Spleen (tissue), 11 donors: Measurements from ENCODE around the gene KRT77. TPM values are rescaled to one million over a fixed set of nuclear protein-coding genes. Genes with fewer than 3 reads are reported as not detected.
"Not testable (repeated sequence)": the region's sequence is repeated elsewhere in the genome, so short reads cannot be mapped to it uniquely, and the experiment has no call there.

Experiments used
- DNase-seq: peaks from one replicate; pipeline ENCODE4 v3.0.0-alpha.2; 2020
- H3K27ac ChIP-seq, 8 donors: fragments of 200-600 bp; sonication (generic) in 7 of 8; 1 replicate in 4 of 8; 2 replicates in 4 of 8; pipeline versions ENCODE4 v1.5.0 to v1.8.0; 2016 to 2021; ENCODE audit warnings: inconsistent platforms in 4 of 8, mild to moderate bottlenecking in 4 of 8, moderate library complexity in 1 of 8
- H3K27me3 ChIP-seq, 7 donors: fragments of 200-600 bp; sonication (generic) in 6 of 7; replicated peaks in 1 of 7; 1 replicate in 4 of 7; 2 replicates in 3 of 7; pipeline versions ENCODE4 v1.5.0 to v1.8.0; 2016 to 2021; ENCODE audit warnings: inconsistent platforms in 3 of 7, mild to moderate bottlenecking in 1 of 7
- H3K36me3 ChIP-seq, 6 donors: fragments of 200-600 bp; sonication (generic) in 5 of 6; 1 replicate in 4 of 6; 2 replicates in 2 of 6; pipeline versions ENCODE4 v1.5.0 to v1.8.0; 2016 to 2021; ENCODE audit warnings: inconsistent platforms in 2 of 6
- H3K4me1 ChIP-seq, 6 donors: fragments of 200-600 bp; sonication (generic) in 5 of 6; 1 replicate in 3 of 6; 2 replicates in 3 of 6; pipeline versions ENCODE4 v1.5.0 to v1.8.0; 2016 to 2021; ENCODE audit warnings: inconsistent platforms in 3 of 6
- H3K4me3 ChIP-seq, 8 donors: fragments of 200-600 bp; sonication (generic) in 7 of 8; 1 replicate in 4 of 8; 2 replicates in 4 of 8; pipeline versions ENCODE4 v1.5.0 to v1.8.0; 2016 to 2021; ENCODE audit warnings: inconsistent platforms in 4 of 8, mild to moderate bottlenecking in 4 of 8, moderate library complexity in 2 of 8
- H3K9me3 ChIP-seq, 8 donors: fragments of 200-600 bp; sonication (generic) in 7 of 8; 1 replicate in 4 of 8; 2 replicates in 4 of 8; pipeline versions ENCODE4 v1.5.0 to v1.8.0; 2016 to 2021; ENCODE audit warnings: inconsistent platforms in 4 of 8
- CTCF ChIP-seq, 11 experiments: fragments of 200-600 bp in 7 of 11; fragments of 450-650 bp in 4 of 11; sonication (generic) in 4 of 11; IDR thresholded peaks in 8 of 11; conservative IDR thresholded peaks in 3 of 11; 1 replicate in 7 of 11; 2 replicates in 4 of 11; pipeline versions ENCODE4 v1.4.0 to v1.8.0; 2016 to 2021; ENCODE audit warnings: antibody characterized with exemption in 11 of 11, inconsistent platforms in 4 of 11, mild to moderate bottlenecking in 1 of 11
- POLR2A ChIP-seq, 3 donors: fragments of 450-650 bp; IDR thresholded peaks; one replicate each; pipeline ENCODE4 v1.5.1; 2017; ENCODE audit warnings: antibody characterized with exemption in 3 of 3, mild to moderate bottlenecking in 1 of 3
- POLR2AphosphoS5 ChIP-seq, 3 donors: sonication (generic); formaldehyde crosslinking; IDR thresholded peaks; one replicate each; pipeline ENCODE4 v1.5.1; 2017; ENCODE audit warnings: antibody characterized with exemption in 3 of 3
- WGBS, 5 donors: extraction: QIAGEN DNeasy Blood & Tissue Kit in 3 of 5; methylation state at CpG; one replicate each; pipeline versions ENCODE4 v1.1.5 to v1.1.7; 2013 to 2018; 5-methylcytosine and 5-hydroxymethylcytosine counted together
- intact Hi-C: fragments of 100-400 bp; cut with DNase I; formaldehyde crosslinking; loops from one replicate; pipeline ENCODE4 v1.15.0; 2023; ENCODE audit warnings: low total_unique reads
- polyA plus RNA-seq, 3 donors: library from polyadenylated mRNA; stranded (reverse); fragments of 200-250 nt; gene quantifications; one replicate each; pipeline ENCODE4 v1.2.1, GENCODE V29; 2013
- total RNA-seq, 7 donors: library from RNA; depleted of rRNA in 3 of 7; stranded (reverse); fragments of >200 nt in 3 of 7; fragmentation: NEBNext Ultra II Directional in 4 of 7; extraction: Animal tissue kit (Norgen Biotek cat#: 25700) in 4 of 7; gene quantifications; one replicate each; pipeline versions ENCODE4 v1.1.0 to v1.2.1, GENCODE V29; 2016 to 2021
- donor health status: healthy with polysubstance abuse.
- donor health status: DM: no; HTN: no; CAD: no; lungs with moderate emphysema.
- donor health status: DM: no; HTN: no; CAD: no.
- donor health status: Bipolar disorder and iron deficiency.
- donor health status: healthy.
- donor health status: DM: no; HTN: no; CAD: no.
- donor health status: DM: yes; HTN: yes; CAD: no.

The KRT77 gene
- total and polyA plus RNA-seq, 10 donors: 0.03 TPM; not detected in 9

- TF ChIP-seq CTCF (IDR thresholded peaks at IDR 0.05 in 8 of 11, conservative IDR thresholded peaks at IDR 0.05 in 3 of 11): no peak
- no peak for TF ChIP-seq POLR2AphosphoS5 (IDR thresholded peaks at IDR 0.05)
- TF ChIP-seq POLR2A (IDR thresholded peaks at IDR 0.05): no peak
- intact Hi-C loops: no loop called here
- no peaks in the 10 kb centered on the region for H3K9me3 ChIP-seq
- no peak for DNase-seq
- peaks cover 0 to 51% (median 29%) of the 10 kb centered on the region in 7 donors for H3K27me3 ChIP-seq
- whole genome bisulfite sequencing, 5 donors: 89 to 97% (median 90%) methylated on average over 5 of the region's 5 CpGs
- H3K4me3 ChIP-seq: no peak overlapping the region
- H3K36me3 ChIP-seq: no peaks in the 10 kb centered on the region
- peaks cover 0 to 12% (median 3%) of the 10 kb centered on the region in 6 donors for H3K4me1 ChIP-seq
- no peak overlapping the region for H3K27ac ChIP-seq
These were observed 12.7 kb upstream of the KRT77 start for GRCh38 chr12:52716061-52716460.

GRCh38 chr12:52715416-52715815, 12.1 kb upstream of the KRT77 start:
- no peaks in the 10 kb centered on the region for H3K36me3 ChIP-seq
- no peak for DNase-seq
- intact Hi-C loops: no loop called here
- H3K27ac ChIP-seq: no peak overlapping the region
- H3K9me3 ChIP-seq: no peaks in the 10 kb centered on the region
- peaks cover 0 to 51% (median 29%) of the 10 kb centered on the region in 7 donors for H3K27me3 ChIP-seq
- peaks cover 0 to 12% (median 3%) of the 10 kb centered on the region in 6 donors for H3K4me1 ChIP-seq
- no peak for TF ChIP-seq CTCF (IDR thresholded peaks at IDR 0.05 in 8 of 11, conservative IDR thresholded peaks at IDR 0.05 in 3 of 11)
- TF ChIP-seq POLR2A (IDR thresholded peaks at IDR 0.05): no peak
- H3K4me3 ChIP-seq: no peak overlapping the region
- 78 to 93% (median 80%) methylated on average over 8 to 14 of the region's 14 CpGs for WGBS, 5 donors

GRCh38 chr12:52714887-52715281, 11.6 kb upstream of the KRT77 start:
- Histone ChIP-seq H3K27me3 (peaks cover 0 to 51% (median 29%) of the 10 kb centered on the region in 7 donors), H3K4me3 (no peak overlapping the region), H3K9me3 (no peaks in the 10 kb centered on the region), H3K27ac (no peak overlapping the region), H3K36me3 (no peaks in the 10 kb centered on the region), H3K4me1 (peaks cover 0 to 12% (median 3%) of the 10 kb centered on the region in 6 donors)
- no peak for DNase-seq
- 69 to 78% (median 76%) methylated on average over 4 of the region's 4 CpGs for WGBS, 5 donors
- intact Hi-C loops: no loop called here
- no peak for TF ChIP-seq CTCF (IDR thresholded peaks at IDR 0.05 in 8 of 11, conservative IDR thresholded peaks at IDR 0.05 in 3 of 11)
- no peak for TF ChIP-seq POLR2AphosphoS5 (IDR thresholded peaks at IDR 0.05)
- TF ChIP-seq POLR2A (IDR thresholded peaks at IDR 0.05): no peak

GRCh38 chr12:52713960-52714886, 10.9 kb upstream of the KRT77 start:
- H3K4me1 ChIP-seq: peaks cover 0 to 12% (median 3%) of the 10 kb centered on the region in 6 donors
- intact Hi-C loops: no loop called here
- TF ChIP-seq POLR2A (IDR thresholded peaks at IDR 0.05) (no peak), POLR2AphosphoS5 (IDR thresholded peaks at IDR 0.05) (no peak), CTCF (IDR thresholded peaks at IDR 0.05 in 8 of 11, conservative IDR thresholded peaks at IDR 0.05 in 3 of 11) (no peak)
- H3K27me3 ChIP-seq: peaks cover 0 to 51% (median 29%) of the 10 kb centered on the region in 7 donors
- peak overlapping the region in 5 of 8 donors; percentile 3 to 49 (median 16) for H3K4me3 ChIP-seq
- 6 to 15% (median 8%) methylated on average over 27 to 72 of the region's 72 CpGs for WGBS, 5 donors
- H3K27ac ChIP-seq: no peak overlapping the region
- H3K36me3 ChIP-seq: no peaks in the 10 kb centered on the region
- no peak for DNase-seq
- H3K9me3 ChIP-seq: no peaks in the 10 kb centered on the region

GRCh38 chr12:52712122-52712521, 8.8 kb upstream of the KRT77 start:
- H3K27ac ChIP-seq, H3K9me3 ChIP-seq, H3K4me3 ChIP-seq, DNase-seq, intact Hi-C loops, H3K36me3 ChIP-seq: not testable (repeated sequence)
- WGBS, 5 donors: 80 to 91% (median 85%) methylated on average over 6 of the region's 6 CpGs
- Histone ChIP-seq H3K4me1 (peaks cover 0 to 12% (median 3%) of the 10 kb centered on the region in 6 donors), H3K27me3 (peaks cover 0 to 48% (median 29%) of the 10 kb centered on the region in 7 donors)
